GM18511 (cell line): ENCODE measurements around the gene PHGDH.
A peak's percentile ranks its signal among the peaks of the same experiment; 100 is the strongest.

Experiments used
- ATAC-seq: cut with Tn5 transposase; IDR thresholded peaks from one replicate; pipeline ENCODE4 v1.9.1; 2021; ENCODE audit warnings: mild to moderate bottlenecking, moderate library complexity; ENCODE audit not compliant: unreplicated experiment

Gene PHGDH

DNA sequence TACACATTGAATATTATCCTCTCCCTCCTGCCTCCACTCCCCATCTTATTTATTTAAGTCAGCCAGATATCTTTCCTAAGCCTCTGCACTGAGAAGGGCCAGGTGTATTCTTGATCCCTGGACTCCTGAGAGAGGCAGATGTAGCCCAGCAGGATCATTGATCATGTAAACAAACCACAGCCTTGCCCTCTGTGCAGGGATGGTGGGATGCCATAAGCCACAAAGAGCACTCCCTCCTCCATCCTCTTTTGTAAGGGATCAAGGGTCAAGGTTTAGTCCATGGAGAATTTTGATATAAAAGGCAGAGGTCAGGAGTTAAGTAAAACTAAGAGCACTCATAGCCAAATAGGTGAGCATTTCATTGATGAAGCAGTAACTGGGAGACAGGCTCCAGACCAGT is 17.3 kb downstream of the PHGDH start:
- ATAC-seq: no peak

DNA sequence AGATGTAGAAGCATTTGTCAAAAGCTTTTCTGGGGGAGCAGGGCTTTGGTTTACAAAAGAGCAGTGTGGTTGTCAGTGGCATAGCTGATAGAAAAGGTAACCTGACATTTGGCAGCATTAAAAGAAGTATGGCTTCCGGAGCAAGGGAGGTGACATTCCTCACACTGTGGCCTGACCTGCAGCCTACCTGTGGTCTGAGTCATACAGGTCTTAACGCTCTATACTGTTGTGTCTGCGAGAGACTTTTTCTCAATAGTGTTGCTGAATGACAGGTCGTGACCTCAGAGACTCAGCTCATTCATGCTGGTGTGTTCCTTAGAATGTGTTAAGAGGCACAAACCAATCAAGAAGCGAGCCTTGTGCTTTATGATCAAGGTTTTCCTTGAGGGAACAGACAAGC is 19.3 kb downstream of the PHGDH start:
- no peak for ATAC-seq

DNA sequence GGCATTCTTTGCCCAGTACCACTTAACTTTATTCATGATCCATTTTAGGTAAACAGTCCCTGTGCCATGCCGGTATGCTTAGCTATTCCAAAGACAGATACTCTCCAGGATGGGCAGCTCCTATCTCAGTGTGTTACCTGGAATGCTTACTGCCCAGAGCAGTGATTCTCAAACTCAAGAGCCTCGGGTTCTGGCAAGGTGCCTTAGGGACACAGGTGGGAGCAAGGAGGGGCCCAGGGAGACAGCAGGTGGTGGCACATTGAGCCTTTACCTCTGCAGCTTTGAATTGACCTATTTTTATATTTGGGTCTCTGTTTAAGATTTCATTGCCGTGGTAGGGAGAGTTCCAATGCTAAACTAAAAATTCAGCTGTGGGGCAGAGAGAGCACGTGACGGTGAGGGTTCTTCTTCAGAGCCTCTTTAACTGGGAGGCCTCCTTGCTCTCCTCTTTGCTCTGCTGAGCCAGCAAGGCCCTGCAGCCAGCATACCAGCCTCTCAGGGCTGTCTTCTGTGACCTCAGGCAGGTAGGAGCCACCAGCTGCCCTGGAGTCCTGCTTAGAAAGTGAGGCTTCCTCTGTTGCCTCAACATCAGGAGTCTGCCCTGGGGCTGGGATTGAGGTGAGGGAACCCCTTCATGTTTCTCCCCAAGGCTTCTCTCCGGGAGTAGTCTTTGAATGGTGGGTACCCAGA is 20.2 kb downstream of the PHGDH start:
- no peak for ATAC-seq

DNA sequence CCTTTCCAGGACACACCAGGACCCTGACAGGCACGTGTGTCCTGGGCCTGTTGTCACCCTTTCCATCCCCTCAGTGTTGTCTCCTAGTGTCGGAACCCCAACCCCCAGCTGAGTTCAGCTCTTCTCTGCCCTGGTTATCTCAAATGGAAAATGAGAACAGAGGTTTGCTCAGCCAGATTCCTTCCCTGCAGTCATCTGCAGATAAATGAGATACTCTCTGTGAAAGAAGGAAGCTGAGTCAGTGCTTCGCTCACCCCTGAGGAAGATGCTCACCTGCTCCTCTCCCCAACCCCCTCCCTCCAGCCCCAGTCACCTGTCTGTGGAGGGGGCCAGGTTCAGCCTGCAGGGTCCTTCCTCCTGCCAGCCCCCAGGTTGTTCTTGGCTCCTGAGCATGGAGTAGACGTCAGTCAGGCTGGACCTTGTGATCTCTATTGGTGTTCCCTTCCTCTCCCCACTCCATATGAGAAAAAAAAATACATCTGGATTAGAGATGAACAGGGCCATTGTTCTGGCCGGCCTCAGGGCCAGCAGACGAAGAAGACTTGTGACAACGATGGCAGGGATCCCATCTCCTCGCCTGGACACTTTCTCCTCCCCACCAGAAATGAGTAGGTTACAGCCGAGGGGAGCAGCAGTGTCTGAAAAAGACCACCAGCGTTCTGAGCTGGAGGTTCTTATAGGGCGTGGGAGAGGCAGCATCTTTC is 20.9 kb downstream of the PHGDH start:
- ATAC-seq: no peak

DNA sequence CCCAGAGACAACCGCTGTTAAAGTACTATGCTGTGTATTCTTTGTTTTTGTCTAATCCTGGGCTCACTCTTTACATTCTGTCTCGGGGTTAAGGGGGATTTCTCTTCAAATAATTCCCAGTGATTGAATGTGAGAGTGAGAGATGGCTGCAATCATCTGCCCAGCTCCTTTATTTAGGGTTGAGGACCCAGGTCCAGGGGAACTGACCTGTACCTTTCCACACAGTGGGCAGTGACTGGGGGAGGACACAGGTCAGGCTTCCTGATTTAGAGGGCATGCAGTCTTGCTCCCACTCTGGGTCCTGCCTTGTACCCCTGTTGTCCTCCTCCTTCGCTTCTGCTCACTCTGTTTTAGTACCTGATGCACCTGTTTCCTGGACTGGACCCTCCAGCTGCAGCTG is 22.0 kb downstream of the PHGDH start:
- no peak for ATAC-seq

DNA sequence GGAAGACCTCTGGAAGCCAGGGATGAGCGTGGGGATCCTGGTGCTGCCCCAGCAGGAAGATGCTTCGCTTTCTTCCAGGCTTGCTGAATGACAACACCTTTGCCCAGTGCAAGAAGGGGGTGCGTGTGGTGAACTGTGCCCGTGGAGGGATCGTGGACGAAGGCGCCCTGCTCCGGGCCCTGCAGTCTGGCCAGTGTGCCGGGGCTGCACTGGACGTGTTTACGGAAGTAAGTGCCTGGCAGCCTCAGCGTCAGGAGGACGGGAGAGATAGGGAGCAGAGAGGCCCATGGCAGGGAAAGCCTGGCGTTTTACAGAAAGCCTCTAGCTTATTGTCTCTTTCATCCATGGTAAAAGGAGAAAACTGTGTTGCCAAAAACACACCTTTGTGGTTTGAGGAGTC is 23.5 kb downstream of the PHGDH start:
- no peak for ATAC-seq

DNA sequence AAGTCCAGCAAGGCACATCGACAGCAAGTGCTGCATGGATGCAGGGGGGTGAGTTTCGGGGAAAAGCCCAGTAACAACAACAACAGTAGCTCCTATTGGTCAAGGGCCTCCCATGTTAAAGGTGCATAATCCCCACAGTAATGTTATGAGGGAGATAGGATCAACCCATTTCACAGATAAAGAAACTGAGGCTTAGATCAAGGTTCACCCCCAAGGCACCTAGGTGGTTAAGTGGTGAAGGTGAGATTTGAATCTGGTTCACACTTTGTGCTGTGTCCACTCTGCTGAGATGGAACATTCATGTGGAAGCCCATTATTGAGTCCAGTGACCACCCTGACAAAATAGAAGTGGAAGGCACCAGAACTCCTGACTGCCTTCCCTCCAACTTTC is 24.9 kb downstream of the PHGDH start:
- no peak for ATAC-seq

DNA sequence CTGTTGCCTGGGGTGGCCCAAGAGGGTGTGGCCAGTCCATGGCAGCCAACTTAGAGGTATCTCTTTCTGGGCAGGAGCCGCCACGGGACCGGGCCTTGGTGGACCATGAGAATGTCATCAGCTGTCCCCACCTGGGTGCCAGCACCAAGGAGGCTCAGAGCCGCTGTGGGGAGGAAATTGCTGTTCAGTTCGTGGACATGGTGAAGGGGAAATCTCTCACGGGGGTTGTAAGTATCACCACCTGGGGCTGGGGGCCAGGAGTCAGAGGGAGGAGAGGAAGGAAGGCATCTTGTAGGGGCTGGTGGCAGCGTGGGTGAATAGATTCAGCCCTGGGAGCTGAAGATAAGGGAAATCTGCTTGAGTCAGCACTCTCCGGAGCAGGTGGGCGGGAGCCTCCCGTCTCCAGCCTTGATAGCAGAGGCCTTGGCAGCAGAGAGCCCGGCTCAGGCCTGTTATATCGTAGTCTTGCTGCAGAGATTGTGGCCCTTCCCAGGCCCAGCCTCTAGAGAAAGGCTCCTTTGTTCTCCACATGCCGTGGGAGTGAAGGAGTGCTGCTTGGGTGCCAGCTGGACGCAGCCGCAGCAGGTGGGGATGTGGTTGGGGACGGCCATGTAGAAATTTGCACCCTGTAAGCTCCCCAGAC is 25.4 kb downstream of the PHGDH start:
- no peak for ATAC-seq

DNA sequence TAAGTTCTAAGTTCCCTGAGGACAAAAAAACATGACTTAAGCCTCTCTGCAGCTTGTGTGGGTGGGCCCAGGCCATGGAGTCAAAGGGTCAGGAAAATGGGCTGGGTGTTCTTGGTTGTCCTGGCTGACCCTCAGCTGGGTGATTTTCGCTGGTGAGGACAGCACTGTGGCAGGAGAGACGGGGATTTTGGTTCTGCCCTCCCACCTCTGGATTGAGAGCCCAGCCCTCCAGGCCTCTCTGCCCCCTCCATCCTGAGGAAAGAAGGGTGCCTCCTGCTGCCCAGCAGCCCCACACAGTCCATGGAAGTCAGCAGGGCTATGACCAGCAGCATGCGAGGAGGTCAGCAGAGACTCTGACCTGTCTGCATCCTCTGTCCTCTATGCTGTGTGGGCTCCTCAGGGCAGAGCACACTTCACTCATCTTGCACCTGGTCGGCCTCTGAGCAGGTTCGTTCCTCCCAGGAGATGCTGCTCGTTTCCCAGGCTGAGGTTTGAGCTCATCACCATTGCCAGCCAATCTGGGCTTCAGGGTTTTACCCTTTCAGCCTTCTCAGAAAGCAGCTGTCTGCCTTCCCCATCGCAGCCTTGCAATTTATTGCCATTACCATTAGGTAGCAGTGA is 26.5 kb downstream of the PHGDH start:
- no peak for ATAC-seq

DNA sequence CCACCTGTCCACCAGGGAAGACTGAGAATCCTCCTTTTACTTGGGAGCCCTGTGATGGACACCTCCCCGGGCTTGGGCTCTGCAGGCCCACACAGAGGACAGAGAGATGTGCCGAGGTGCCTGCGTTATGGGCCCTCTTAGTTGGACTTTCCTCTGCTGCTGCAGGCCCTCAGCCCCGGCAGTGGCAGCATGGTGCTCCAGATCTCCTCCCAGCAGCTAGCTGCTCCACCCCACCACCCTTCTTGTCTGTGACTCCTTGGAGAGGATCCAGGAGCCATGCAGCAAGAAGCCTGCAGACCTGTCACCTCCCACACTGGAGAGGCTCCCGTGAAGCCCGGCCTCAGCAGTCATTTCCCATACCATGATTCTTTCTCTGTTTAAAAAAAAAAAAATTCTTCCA is 27.4 kb downstream of the PHGDH start:
- ATAC-seq: no peak

DNA sequence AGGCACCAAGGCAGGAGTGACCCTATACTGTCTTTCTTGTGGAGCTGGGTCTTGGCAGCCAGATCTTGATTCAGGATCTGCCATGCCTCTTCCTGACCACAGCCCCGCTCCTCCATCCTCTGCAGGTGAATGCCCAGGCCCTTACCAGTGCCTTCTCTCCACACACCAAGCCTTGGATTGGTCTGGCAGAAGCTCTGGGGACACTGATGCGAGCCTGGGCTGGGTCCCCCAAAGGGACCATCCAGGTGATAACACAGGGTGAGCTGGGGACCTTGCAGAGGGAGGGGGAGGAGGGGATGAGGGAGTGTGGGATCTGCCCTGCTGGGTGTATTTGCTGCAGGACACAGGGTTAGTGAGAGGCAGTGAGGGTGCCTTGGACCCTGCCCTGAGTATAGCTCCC is 28.5 kb downstream of the PHGDH start:
- no peak for ATAC-seq

DNA sequence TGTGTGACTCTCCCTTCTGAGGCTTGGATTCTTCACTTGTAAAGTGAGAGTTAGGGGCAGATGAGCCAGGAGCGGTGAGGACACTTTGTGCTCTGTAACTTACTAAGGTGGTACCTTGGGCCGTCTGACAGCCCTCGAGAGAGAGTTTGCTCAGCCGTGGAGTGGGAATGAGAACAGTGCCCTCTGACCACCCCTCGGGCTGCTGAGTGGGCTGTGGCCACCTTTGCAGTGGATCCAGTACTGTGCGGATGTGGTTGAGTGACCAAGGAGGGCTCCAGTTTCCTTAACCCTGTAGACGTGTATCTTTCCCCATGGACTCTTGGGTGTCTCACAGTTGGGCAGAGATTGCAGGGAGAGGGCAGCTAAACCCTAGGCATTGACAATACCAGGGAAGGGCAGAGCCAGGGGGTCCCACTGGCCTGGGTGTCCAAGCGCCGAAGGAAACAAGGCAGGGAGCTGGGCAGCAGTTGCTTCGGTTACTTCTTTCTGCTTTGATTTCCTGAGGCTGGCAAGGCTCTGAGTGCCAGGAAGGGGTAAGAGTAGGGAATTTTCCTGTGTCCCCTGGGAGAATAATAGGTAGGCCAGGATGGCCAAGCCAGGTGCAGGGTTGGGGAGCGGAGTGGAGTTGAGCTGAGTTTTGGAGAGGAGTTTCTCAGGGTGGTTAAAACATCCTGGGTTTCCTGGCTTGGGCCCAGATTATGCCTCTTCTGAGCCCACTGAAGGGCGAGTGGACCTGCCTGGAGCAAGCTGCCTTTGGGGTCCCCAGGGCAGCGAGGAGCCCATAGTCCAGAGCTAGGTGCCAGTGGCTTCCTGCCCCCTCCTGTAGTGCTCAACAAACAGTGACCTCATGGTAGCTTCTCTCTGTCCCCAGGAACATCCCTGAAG is 29.4 kb downstream of the PHGDH start:
- no peak for ATAC-seq

DNA sequence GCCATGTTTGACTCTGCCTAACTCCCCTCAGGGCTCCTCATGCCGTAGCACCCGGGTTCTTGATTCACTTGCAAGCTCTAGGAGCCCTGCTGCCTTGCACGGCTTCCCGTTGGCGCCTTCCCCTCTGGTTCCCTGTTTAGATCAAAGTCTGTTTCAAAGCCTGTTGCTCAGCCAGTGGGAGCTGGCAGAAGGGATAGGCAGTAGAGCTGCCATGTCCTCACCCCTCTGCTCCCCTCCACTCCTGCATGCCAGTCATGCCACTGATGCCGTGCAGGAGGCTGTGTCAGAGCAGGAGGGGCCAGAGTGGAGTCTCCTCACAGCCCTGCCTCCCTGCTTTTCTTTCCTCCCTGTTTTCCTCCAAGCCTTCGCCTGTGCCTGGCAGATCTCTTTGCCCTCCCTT is 30.5 kb downstream of the PHGDH start:
- no peak for ATAC-seq

DNA sequence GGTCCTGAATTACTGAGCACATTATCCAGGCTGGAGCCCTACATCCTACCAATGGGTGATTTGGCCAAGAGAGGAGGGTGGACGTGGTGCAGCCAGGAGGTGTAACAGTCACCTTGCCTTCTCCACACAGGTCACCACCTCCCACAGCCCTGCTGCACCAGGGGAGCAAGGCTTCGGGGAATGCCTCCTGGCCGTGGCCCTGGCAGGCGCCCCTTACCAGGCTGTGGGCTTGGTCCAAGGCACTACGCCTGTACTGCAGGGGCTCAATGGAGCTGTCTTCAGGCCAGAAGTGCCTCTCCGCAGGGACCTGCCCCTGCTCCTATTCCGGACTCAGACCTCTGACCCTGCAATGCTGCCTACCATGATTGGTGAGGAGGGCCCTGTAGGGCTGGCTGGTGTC is 30.9 kb downstream of the PHGDH start:
- no peak for ATAC-seq

DNA sequence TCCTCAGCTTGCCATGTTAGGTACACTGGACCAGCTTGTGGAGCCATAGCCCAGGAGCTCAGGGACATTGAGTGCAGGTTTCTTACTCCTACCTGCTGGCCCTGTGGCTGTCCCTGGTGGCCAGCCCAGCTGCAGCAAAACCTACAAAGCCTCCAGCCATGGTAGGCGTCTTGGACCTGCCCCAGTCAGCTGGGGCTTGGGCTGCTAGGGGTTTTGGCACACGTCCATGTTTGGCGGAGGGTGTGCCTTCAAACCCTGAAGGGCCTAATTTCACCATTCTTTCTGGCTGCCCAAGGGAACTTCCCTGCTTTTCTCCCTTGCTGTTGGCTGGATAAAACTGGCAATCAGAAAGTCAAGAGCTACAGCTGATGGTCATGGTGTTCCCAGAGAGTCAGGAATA is 31.6 kb downstream of the PHGDH start:
- no peak for ATAC-seq

DNA sequence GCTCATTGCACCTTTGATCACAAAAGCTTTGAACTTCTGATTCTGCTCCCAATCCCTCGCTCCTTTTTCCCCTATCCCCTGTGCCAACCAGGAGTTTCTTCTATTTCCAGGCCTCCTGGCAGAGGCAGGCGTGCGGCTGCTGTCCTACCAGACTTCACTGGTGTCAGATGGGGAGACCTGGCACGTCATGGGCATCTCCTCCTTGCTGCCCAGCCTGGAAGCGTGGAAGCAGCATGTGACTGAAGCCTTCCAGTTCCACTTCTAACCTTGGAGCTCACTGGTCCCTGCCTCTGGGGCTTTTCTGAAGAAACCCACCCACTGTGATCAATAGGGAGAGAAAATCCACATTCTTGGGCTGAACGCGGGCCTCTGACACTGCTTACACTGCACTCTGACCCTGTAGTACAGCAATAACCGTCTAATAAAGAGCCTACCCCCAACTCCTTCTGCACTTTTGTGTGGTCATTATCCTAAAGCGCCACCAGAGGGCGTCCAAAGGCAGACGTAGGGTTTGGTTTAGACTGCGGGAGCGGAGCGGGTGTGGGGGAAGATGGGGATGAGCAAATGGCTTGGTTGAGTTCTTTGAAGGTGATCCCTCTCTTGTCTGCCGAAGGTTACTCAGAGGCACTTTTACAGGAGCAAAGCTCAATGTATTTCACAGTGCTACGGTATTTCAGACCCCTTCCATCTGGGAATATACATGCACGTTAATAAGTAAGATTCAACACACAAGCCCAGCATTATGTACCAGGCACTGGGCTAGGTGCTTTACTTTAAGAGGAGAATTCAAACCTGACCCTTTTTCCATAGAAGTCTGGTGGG is 32.3 kb downstream of the PHGDH start:
- peak; percentile 83 for ATAC-seq

DNA sequence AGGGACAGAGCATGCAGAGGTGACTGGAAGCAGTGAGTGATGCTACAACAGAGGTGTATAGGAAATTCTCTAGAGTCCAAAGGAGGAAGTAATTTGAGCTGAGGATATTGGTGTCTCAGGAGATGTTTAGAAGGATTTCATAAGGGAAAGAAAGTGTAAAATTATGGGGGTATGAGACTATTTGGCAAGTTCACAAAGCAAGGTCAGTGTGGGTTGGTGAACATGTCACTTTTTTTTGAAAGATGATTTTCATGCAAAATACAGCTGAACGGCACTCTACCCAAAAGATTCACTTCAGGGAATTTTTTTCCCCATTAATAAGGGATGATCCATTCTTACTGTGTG is 32.8 kb downstream of the PHGDH start:
- no peak for ATAC-seq

DNA sequence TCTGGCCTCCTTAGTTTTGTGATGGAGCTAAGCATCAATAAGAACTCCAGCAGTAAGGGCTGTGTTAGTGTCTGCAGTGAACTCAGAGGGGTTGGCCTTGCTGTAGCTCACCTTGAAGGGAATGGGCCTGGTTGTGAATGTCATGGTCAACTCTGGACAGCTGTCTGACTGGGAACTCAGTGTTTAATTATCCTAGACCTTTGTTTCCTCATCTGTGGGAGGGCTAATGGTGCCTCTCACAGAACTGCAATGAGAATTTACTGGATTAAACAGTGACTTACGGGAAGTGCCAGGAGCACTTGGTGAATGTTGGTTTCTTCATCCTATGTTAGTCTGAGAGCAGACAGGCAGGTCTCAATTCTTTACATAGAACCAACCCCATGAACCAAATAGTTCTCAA is 33.3 kb downstream of the PHGDH start:
- ATAC-seq: no peak

DNA sequence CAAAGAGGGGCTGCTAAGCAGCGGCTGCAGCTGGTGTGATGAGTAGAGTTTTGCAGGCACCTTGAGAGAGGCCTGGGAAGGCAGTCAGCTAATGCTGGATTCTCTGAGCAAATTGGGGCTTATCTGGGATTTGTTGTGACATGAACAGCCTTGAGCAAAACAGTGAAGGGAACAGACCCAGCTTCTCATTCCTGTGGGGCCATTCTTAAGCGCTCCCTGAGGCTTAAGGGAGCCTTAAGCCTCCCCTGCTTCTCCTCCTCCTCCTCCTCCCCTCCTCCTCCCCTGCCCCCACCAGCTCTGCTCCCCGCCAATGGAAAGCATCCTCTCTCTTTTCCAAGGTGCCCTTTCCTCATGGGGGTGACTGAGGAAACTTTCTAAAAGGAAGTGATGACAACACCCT is 35.7 kb downstream of the PHGDH start:
- ATAC-seq: no peak

DNA sequence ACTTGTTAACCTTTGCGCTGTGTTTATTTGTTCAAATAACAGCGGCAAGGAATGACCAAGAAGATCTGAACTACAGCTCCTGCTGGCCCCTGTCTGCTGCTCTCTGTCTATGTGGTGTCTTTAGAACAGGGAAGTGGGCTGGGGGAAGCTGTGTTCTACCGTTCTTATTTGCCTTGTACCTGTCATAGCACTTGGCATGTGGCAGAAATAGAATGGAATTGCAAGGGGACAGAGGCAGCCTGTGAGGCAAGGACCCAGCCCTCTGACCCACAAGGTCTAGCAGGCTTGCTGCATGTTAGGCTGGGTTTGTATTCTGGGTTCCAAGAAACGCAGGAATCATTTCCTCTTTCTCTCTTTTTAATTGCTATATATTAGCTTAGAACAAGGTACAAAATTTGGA is 36.3 kb downstream of the PHGDH start:
- no peak for ATAC-seq
